Heart right ventricle (tissue), 16 donors: ENCODE measurements around the gene VIT. TPM values are rescaled to one million over a fixed set of nuclear protein-coding genes. Genes with fewer than 3 reads are reported as not detected.
A peak's percentile ranks its signal among the peaks of the same experiment; 100 is the strongest.

Source experiments
- ATAC-seq, 8 donors: fragments of 200-7000 bp; cut with Tn5 transposase; one replicate each; pipeline ENCODE4 v1.9.1; 2020; ENCODE audit warnings: mild to moderate bottlenecking in 8 of 8, moderate library complexity in 8 of 8, moderate number of reproducible peaks in 1 of 8
- DNase-seq, 2 donors: peaks; one replicate each; pipeline ENCODE4 v3.0.0-alpha.2; 2020
- H3K27ac ChIP-seq, 10 donors: fragments of 200-600 bp; sonication (generic) in 2 of 10; one replicate each; pipeline versions ENCODE4 v1.5.0 to v1.8.0; 2020 to 2022; ENCODE audit warnings: mild to moderate bottlenecking in 3 of 10
- H3K27me3 ChIP-seq, 7 donors: fragments of 200-600 bp; one replicate each; pipeline ENCODE4 v1.8.0; 2021 to 2022; ENCODE audit warnings: mild to moderate bottlenecking in 2 of 7
- H3K36me3 ChIP-seq, 9 donors: fragments of 200-600 bp; sonication (generic) in 1 of 9; one replicate each; pipeline versions ENCODE4 v1.5.0 to v1.8.0; 2020 to 2022; ENCODE audit warnings: mild to moderate bottlenecking in 2 of 9
- H3K4me1 ChIP-seq, 9 donors: fragments of 200-600 bp; sonication (generic) in 1 of 9; one replicate each; pipeline versions ENCODE4 v1.5.0 to v1.8.0; 2020 to 2022; ENCODE audit warnings: mild to moderate bottlenecking in 4 of 9
- H3K4me3 ChIP-seq, 10 donors: fragments of 200-600 bp; sonication (generic) in 2 of 10; one replicate each; pipeline versions ENCODE4 v1.5.0 to v1.8.0; 2020 to 2022; ENCODE audit warnings: mild to moderate bottlenecking in 7 of 10, moderate library complexity in 2 of 10
- H3K9me3 ChIP-seq, 11 donors: fragments of 200-600 bp in 10 of 11; sonication (generic) in 2 of 11; one replicate each; pipeline versions ENCODE4 v1.5.0 to v1.8.0; 2013 to 2022; ENCODE audit warnings: mild to moderate bottlenecking in 2 of 11, control low read depth in 1 of 11, moderate library complexity in 1 of 11
- CTCF ChIP-seq, 9 donors: fragments of 200-600 bp; sonication (generic) in 2 of 9; IDR thresholded peaks; one replicate each; pipeline versions ENCODE4 v1.5.0 to v1.8.0; 2021 to 2022; ENCODE audit warnings: antibody characterized with exemption in 9 of 9, mild to moderate bottlenecking in 5 of 9, moderate library complexity in 1 of 9
- WGBS, 2 donors: extraction: QIAGEN DNeasy Blood & Tissue Kit; methylation state at CpG; one replicate each; pipeline ENCODE4 v1.1.7; 2013; ENCODE audit warnings: inconsistent platforms in 1 of 2; 5-methylcytosine and 5-hydroxymethylcytosine counted together
- intact Hi-C, 10 donors: fragments of 100-400 bp; cut with DNase I; formaldehyde crosslinking; loops; one replicate each; pipeline versions ENCODE4 v1.11.1 to v1.14.2; 2022
- polyA plus RNA-seq, 2 donors: library from polyadenylated mRNA; stranded (reverse); fragments of 200-250 nt; gene quantifications; one replicate each; pipeline ENCODE4 v1.2.3, GENCODE V29; 2013
- total RNA-seq, 10 donors: library from RNA; stranded (reverse); fragmentation: NEBNext Ultra II Directional in 3 of 10; extraction: Animal tissue kit (Norgen Biotek cat#: 25700) in 3 of 10; gene quantifications; one replicate each; pipeline versions ENCODE4 v1.2.1 to v1.2.4, GENCODE V29; 2021 to 2023
- donor health status: Arrhythmogenic right ventricular cardiomyopathy.
- donor health status: ischemic (EF 13 %, LVEDD 7.1; RV severe dilation, severe dysfunction).
- donor health status: healthy with polysubstance abuse.
- donor health status: DM: no; HTN: yes; CAD: no.
- donor health status: DM: no; HTN: no; CAD: no.
- donor health status: ischemic (EF 25% LVEDD 6.9; RV normal size, moderate dysfunction).
- donor health status: ischemic (EF 25% LVEDD 5.7; RV mildly dilated, moderate dysfunction).
- donor health status: healthy.
- donor health status: DM: yes; HTN: yes; CAD: no.
- donor health status: Ischemic cardiomyopathy.
- donor health status: ischemic (EF 35%, LVEDD 5.7; RV mildly dilated, moderate dysfunction).
- donor health status: nonischemic (EF 11% LVEDD 7.7; RV severe dilation, severe dysfunction).
- donor health status: DM: yes; HTN: yes; CAD: no.
- donor health status: PGD.
- donor health status: ischemic (EF 29% LVEDD 5.4; RV normal size, mild dysfunction).
- donor health status: nonischemic (EF 23%, LVEDD 6.1; RV moderate dilation, normal function).

The VIT gene
- total and polyA plus RNA-seq, 12 donors, result 1.2 to 23.6 (median 4.7) TPM

DNA sequence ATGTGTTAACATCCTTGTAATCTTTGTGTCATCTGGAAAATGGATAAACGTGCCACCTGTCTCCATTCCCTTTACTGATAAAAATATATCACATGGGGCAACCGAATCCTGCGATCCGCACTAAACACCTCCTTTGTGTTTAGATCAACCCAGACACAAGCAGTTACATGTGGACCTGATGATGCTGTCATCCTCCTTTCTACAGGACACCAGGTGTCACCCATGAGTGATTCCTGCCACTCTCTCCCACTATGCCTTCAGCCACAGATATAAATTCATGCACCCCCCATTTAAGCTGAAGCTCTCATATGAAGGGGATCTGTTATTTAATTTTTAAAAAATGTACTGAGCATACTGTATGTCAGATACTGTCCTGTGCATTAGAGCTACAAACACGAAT is 81.3 kb downstream of the VIT start:
- Histone ChIP-seq H3K4me3 (no peak overlapping the region), H3K36me3 (no peaks in the 10 kb centered on the region), H3K4me1 (peaks cover 0 to 25% (median 6%) of the 10 kb centered on the region in 9 donors), H3K27me3 (no peaks in the 10 kb centered on the region), H3K27ac (no peak overlapping the region), H3K9me3 (no peaks in the 10 kb centered on the region)
- TF ChIP-seq CTCF (IDR thresholded peaks at IDR 0.05), result no peak
- DNase-seq, result no peak
- 62 to 70% methylated on average over 5 of the region's 5 CpGs for WGBS, 2 donors
- intact Hi-C loops, result loop anchor here in 3 of 10 donors (5.0 to 10.0 kb wide), 4 partner anchors 217 to 1460 kb away; partner anchors contain the start of gene CRIM1 (in 1 of the 3)
- ATAC-seq, result no peak

DNA sequence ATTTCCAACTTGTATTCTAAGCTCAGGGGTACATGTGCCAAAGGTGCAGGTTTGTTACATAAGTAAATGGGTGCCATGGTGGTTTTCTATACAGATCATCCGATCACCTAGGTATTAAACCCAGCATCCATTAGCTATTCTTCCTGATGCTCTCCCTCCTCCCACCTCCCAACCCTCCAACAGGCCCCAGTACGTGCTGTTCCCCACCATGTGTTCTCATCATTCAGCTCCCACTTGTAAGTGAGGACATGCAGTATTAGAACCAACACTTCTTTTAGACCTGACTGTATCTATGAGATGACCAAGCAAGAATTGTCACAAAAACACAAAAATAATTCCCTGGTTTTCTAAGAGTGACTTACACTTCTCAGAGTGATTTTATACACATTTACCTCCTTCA is 83.0 kb downstream of the VIT start:
- intact Hi-C loops, result loop anchor here in 3 of 10 donors (5.0 to 10.0 kb wide), 4 partner anchors 215 to 1458 kb away; partner anchors contain the start of gene CRIM1 (in 1 of the 3)
- Histone ChIP-seq H3K4me3 (no peak overlapping the region), H3K4me1 (peaks cover 0 to 30% (median 6%) of the 10 kb centered on the region in 9 donors), H3K36me3 (no peaks in the 10 kb centered on the region), H3K9me3 (no peaks in the 10 kb centered on the region), H3K27me3 (no peaks in the 10 kb centered on the region), H3K27ac (no peak overlapping the region)
- TF ChIP-seq CTCF (IDR thresholded peaks at IDR 0.05), result no peak
- 78 to 80% methylated on average over 2 of the region's 2 CpGs for WGBS, 2 donors
- peak in 2 of 8 donors; percentile 27 to 85 for ATAC-seq
- DNase-seq, result no peak

- Histone ChIP-seq H3K4me1 (peaks cover 0 to 34% (median 7%) of the 10 kb centered on the region in 9 donors), H3K27me3 (no peaks in the 10 kb centered on the region), H3K36me3 (no peaks in the 10 kb centered on the region), H3K4me3 (peak overlapping the region in 2 of 10 donors; percentile 13 to 14), H3K27ac (no peak overlapping the region), H3K9me3 (no peaks in the 10 kb centered on the region)
- peak in 2 of 8 donors; percentile 17 to 53 for ATAC-seq
- 2 to 11% methylated on average over 4 of the region's 4 CpGs for WGBS, 2 donors
- intact Hi-C loops, result loop anchor here in 5 of 10 donors (5.0 to 10.0 kb wide), 6 partner anchors 86 to 428 kb away; partner anchors contain the start of genes CRIM1 (in 2 of the 5) and VIT (in 1 of the 5)
- peak; percentile 70 to 85 (median 79) for TF ChIP-seq CTCF (IDR thresholded peaks at IDR 0.05)
- DNase-seq, result no peak
These were observed 83.8 kb downstream of the VIT start for GRCh38 chr2:36780231-36780839.

DNA sequence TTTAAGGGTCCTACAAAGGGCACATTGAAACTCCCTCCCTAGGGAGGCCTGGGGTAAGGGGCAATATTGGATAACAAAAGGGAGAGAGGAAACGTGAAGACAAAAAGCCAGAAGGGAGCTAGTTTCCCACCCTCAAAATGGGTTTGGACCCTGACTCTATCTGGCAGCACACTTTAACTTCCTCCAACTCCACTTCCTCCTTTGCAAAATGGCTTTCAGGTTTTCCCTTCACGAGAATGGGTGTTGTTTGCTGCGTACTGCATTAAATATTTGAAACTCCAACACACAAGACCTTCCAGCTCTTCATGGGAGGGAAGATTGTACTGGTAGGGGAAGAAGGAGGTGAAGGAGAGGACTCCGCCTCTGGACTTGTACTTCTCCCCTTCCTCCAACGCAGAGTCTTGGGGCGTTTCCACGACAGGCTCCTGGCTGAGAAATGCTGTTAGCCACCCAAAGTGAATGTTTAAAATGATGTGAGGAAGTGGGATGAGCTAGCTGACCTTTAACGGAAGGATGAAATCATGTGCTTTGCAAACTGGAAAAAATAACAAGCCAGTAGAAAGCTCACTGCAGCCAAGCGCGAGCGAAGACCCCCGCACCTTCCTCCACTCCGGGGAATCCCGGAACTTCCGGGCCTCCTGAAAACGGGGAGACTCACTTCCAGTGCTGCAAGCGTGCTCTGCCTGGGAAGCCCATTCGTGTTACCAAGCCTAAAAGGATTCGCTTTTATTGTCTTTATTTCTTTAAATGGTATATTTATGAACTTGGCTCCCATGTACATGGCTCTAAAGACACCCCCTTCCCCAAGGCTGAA is 85.6 kb downstream of the VIT start:
- Histone ChIP-seq H3K9me3 (no peaks in the 10 kb centered on the region), H3K27me3 (no peaks in the 10 kb centered on the region), H3K27ac (peak overlapping the region in 2 of 10 donors; percentile 11 to 12), H3K4me3 (peak overlapping the region in 5 of 10 donors; percentile 8 to 32 (median 13)), H3K4me1 (peaks cover 0 to 37% (median 9%) of the 10 kb centered on the region in 9 donors), H3K36me3 (no peaks in the 10 kb centered on the region)
- 41 to 53% methylated on average over 19 of the region's 19 CpGs for WGBS, 2 donors
- TF ChIP-seq CTCF (IDR thresholded peaks at IDR 0.05), result no peak
- DNase-seq (peak in 1 of 2 donors; percentile 10), ATAC-seq (peak in 4 of 8 donors; percentile 14 to 41 (median 26))
- intact Hi-C loops, result loop anchor here in 5 of 10 donors (5.0 to 10.0 kb wide), 6 partner anchors 87 to 430 kb away; partner anchors contain the start of genes CRIM1 (in 2 of the 5) and VIT (in 1 of the 5)
